Activated CD4-positive, alpha-beta T cell treated with anti-CD3 and anti-CD28 coated beads, Interleukin-2, Interleukin-6, amounts not matched to agents 100 ng/mL and 50 ng/mL, durations not matched to agents 16 hours and 8 hours (primary cell): ENCODE results near the gene PRDM4.

Experiments used
- DNase-seq: peaks from one replicate; pipeline ENCODE4 v3.0.0-alpha.2; 2020

The PRDM4 gene

DNA sequence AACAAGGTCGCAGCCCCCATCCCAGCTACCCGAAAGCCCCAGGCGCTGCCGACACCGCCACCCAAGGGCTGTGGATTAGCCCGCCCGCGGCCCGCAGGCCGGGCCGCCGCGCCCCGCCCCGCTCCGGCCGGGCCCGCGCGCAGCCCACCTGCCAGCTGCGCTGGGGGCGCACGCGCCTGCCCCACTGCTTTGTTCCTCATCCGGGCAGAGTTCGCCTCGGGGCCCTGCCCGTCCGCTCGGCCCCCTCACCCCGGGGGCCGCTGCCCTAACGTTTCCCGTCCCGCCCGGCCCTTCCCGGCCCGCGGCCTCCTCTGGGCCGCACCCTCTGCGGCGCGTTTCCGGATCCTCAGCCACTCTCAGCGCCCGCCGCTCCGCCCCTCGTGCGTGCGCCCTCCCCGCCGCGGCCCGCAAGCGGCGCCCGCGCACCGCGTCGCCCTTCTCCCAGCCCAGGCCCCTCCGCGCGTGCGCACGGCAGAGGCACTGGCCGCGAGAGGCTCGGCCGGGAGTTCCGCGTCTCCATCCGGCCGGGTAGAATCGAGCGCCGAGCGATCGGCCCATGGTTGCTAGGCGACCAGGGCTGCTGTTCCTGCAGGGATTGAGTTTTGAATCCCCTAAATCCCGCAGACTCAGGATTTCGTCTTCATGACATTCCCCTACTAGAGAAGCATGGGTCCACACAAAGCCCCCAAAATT lies at the start of gene PRDM4:
PRDM4 (minus strand) TSS at position 329 of the 693 bp plus-strand sequence. CDS start 622 bp downstream, outside the sequence.
- peak; percentile 94 for DNase-seq

GRCh38 chr12:107807471-107808150 lies 46.7 kb upstream of the PRDM4 start:
- DNase-seq: no peak

- DNase-seq: no peak
Observed at GRCh38 chr12:107805488-107806180, 44.7 kb upstream of the PRDM4 start.

- no peak for DNase-seq
Observed at GRCh38 chr12:107803092-107803491, 42.2 kb upstream of the PRDM4 start.

DNA sequence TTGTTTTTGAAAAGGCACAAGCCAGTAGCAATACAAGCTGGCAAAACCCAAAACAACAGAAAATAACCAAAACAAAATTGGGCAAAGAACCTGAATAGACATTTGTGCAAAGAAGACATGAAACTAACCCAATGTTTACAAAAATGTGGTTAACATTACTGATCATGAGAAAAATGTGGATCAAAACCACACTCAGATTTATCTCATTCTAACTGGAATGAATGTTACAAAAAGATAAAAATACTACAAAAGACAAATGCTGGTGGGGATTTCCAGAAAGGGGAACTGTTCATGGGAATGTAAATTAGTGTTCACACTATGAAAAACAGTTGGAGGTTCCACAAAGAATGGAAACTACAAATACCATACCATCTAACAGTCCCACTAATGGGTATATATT lies 40.2 kb upstream of the PRDM4 start:
- no peak for DNase-seq

DNA sequence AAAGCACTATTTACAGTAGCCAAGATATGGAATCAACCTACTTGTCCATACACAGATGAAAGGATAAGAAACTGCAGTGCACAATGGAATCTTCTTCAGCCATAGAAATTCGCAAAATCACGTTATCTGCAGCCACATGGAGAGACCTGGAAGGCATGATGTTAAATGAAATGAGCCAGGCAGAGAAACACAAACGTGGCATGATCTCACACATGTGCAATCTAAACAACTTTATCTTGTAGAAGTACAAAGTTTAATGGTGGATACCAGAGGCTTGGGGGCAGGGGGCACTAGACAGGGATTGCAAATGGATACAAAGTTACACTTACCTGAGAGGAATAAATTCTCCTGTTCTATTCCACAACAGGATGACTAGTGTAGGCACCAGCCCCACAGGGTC lies 37.6 kb upstream of the PRDM4 start:
- DNase-seq: no peak

- DNase-seq: no peak
Observed at GRCh38 chr12:107794451-107794850, 33.5 kb upstream of the PRDM4 start.

GRCh38 chr12:107791465-107792089 lies 30.6 kb upstream of the PRDM4 start:
- DNase-seq: no peak

DNA sequence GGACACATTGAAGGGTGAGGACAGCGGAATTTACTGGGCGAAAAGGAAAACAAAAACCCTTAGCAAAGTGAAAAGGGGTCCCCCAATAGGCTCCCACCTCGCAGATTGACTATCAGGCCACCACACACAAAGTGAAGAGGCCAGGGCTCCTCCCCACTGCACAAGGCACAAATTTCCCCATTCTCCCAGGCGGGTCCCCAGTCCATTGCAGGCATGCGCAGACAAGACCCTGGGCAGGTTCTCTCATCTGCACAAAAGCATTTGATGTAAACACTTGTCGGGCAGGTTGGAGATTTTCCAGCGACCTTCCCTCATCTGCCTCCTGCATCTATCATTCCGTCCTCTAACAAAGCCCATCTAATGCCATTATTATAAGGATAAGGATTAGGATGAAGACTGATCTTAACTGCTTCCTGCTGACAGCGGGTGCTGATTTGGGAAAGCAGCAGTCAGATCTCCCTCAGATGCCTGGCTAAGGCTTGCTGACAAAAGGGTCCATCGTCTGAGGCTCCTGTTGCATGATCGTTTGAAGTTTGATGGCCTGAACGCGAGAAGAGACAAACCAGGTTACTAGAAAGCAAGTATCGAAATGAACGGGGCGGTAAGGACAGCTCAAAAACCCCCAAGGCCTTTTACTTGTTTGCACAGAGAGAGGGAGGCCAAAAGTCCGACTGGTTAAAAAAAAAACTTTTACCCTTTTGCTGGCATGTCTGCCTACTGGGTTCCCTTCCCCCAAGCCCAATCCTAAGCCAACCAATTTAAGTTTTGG lies 27.9 kb upstream of the PRDM4 start:
- no peak for DNase-seq

DNA sequence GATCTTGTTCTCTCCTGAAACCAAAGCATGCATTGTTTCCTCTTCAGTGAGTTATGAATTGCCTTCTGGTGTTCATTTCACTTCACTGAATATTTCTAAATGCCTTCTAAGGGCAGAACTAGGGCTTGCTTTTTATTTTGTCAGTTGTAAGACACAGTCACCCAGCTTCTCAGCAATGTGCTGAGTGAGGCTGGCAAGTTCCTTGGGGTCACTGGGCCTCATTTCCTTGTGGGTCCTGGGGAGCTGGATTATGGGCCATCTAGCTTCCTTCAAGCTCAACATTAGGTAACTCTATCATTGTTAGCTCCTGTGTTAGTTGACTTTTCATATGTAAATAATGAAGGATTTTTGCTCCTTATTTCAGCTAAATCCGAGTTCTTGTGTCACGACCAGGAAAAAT lies 27.3 kb upstream of the PRDM4 start:
- no peak for DNase-seq

GRCh38 chr12:107783406-107784376 lies 22.8 kb upstream of the PRDM4 start:
- no peak for DNase-seq

DNA sequence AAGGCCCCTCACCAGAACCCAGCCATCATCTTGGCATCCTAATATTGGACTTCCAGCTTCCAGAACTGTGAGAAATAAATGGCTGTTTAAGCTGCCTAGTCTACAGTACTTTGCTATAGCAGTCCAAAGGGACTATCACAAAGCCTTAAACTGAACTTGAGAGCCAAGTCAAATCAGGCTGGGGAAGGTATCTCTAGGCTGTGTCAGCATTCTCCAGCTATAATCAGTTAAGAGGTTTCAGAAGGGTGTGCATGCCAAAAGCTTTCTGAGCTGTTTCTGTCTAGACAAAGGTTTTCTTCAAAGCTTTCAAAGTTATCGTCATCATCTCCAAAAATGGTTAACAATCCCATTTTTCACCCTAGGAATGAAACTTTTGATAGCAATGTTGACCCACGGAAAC lies 21.1 kb upstream of the PRDM4 start:
- no peak for DNase-seq

DNA sequence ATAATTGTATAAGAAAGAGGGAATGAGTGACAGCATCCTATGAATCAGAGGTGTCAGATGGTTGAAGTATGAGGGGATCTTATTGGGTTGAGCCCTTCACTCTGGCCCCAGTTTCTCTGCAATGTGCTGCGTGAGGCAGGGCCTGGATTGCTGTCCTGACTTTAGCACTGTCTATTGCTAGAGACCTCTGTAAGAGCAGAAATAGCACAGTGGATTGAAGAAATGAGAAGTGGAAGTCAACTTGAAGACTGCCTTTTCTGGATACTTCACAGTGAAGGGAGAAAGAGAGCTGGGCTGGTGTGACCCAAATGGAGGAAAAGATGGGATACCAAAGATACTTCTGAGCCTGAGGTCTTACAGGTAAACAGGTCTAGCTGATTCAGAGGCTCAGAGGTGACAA lies 19.4 kb upstream of the PRDM4 start:
- no peak for DNase-seq

GRCh38 chr12:107779077-107779831 lies 18.3 kb upstream of the PRDM4 start:
- no peak for DNase-seq

- DNase-seq: no peak
Observed at GRCh38 chr12:107778383-107779025, 17.6 kb upstream of the PRDM4 start.

DNA sequence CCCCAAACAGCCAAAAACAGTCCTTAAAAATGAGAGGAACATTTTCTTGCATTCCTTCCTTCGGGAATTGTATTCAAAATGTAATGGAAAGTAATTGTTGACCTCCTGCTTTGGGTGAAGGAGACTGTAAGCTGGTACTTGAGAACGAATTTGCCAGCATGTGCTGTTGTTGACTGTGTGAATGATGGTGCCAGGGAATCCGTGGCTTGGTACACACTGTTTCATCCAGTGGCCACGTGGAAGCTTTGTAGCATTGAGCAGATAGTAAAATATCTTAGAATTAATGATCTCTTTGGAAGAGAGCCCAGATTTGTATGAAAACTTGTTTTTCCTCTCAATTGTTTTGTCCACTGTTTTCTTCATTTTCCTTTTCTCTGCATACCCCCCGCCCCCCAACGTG lies 15.2 kb upstream of the PRDM4 start:
- no peak for DNase-seq

DNA sequence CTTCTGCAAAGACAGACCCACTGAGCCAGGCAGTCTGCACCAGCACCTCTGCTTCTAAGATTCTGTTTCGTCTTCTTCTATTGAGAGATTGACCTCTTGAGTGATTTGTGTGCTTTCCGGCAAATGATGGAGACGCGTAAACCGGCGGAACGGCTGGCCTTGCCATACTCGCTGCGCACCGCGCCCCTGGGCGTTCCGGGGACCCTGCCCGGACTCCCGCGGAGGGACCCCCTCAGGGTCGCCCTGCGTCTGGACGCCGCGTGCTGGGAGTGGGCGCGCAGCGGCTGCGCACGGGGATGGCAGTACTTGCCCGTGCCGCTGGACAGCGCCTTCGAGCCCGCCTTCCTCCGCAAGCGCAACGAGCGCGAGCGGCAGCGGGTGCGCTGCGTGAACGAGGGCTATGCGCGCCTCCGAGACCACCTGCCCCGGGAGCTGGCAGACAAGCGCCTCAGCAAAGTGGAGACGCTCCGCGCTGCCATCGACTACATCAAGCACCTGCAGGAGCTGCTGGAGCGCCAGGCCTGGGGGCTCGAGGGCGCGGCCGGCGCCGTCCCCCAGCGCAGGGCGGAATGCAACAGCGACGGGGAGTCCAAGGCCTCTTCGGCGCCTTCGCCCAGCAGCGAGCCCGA lies 14.3 kb upstream of the PRDM4 start:
- no peak for DNase-seq

- DNase-seq: no peak
Observed at GRCh38 chr12:107774349-107775029, 13.6 kb upstream of the PRDM4 start, which contains the start of gene ASCL4. Gene ASCL4, plus strand, starts transcription at chr12:107774704. Its CDS starts 515 bp downstream, at chr12:107775219.

DNA sequence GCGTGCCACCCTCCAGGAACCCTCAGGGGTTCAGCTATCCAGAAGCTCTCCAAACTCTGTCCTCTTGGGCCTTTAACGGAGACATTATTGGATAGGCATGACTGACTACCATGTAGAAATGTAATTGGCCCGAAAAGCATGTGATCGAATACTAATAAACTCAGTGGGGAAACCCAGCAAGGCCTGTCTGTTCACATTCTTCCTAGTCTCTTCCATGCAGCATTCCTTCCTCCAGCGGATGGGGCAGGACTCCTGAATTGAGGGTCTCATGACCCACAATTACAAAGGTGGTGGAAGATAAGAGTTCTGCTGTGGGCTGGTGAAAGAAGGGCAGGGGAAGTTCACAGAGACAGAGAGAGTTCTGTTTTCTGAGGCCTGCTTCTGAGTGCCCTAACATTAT lies 6.5 kb upstream of the PRDM4 start:
- no peak for DNase-seq
